Epithelial cell of proximal tubule (primary cell): ENCODE measurements around the gene TSLP. TPM values are rescaled to one million over a fixed set of nuclear protein-coding genes. Genes with fewer than 3 reads are reported as not detected.

Experiments used
- DNase-seq: peaks from one replicate; pipeline ENCODE4 v3.0.0-alpha.2; 2011; ENCODE audit warnings: low read depth
- H3K4me3 ChIP-seq: 2 replicates; pipeline ENCODE4 v1.5.1; 2011; ENCODE audit warnings: low read depth, mild to moderate bottlenecking, low read length
- CTCF ChIP-seq: conservative IDR thresholded peaks from 2 replicates; pipeline ENCODE4 v1.5.1; 2012; ENCODE audit warnings: low read depth, mild to moderate bottlenecking, low read length
- total RNA-seq: library from RNA; depleted of rRNA; stranded (reverse); fragments of >200 nt; gene quantifications from 2 replicates; pipeline ENCODE4 v1.2.3, GENCODE V29; 2015

The TSLP gene
- total RNA-seq, 1 donor from 2014 or later, result 0.46 TPM

DNA sequence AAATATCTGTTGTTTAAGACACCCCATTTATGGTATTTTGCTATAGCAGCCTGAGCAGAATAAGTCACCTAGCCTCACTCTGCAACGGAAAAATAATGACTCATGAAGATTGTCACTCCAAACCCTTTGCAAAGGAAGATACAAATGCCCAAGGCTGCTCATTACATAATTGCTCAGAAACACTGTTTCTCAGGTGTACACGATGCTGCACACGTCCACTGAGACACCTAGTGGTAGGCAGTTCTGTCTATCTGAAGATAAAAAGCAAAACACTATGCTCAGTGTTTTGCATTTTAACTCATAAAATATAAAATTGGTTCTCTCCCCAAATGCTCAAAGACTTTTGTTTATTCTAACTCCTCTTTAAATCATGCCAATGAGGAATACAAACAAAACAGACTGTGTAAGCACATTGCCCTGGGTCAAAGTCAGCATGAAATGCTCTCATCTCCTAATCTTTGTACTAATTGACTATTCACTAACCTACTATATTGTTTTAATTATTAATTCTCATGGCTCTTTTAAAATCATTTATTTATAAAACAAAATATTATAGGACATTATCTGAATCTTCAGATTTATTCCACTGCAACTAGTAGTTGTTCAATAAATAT is 7.7 kb upstream of the TSLP start:
- DNase-seq, result no peak
- no peak overlapping the region for H3K4me3 ChIP-seq
- TF ChIP-seq CTCF, result peak; percentile 86

GRCh38 chr5:111066261-111066938 is 5.1 kb upstream of the TSLP start:
- no peak for DNase-seq
- no peak overlapping the region for H3K4me3 ChIP-seq
- TF ChIP-seq CTCF, result no peak

- H3K4me3 ChIP-seq, result no peak overlapping the region
- TF ChIP-seq CTCF, result no peak
- DNase-seq, result no peak
Observed at GRCh38 chr5:111068213-111068612, 3.3 kb upstream of the TSLP start.

DNA sequence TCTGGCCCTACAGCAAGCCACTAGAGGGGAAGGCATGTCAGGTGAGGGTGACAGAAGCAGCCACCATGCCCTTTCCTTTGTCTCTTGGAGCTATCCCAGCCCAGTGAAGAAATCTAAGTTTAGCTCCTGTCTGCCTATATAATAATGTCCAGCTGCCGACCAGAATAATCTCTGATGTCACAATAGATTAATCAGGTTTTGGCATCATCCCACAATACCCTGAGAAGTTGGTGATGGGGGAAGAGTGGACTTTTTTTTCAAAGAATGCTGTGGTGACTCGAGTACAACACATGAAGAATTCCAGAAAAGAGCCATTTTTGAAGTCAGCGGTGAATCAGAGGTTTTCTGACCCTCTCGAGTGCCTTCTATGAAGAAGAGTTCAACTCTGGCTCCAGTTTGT is 1.7 kb upstream of the TSLP start:
- TF ChIP-seq CTCF, result no peak
- no peak for DNase-seq
- H3K4me3 ChIP-seq, result no peak overlapping the region

GRCh38 chr5:111070272-111071134 is 1.0 kb upstream of the TSLP start:
- H3K4me3 ChIP-seq, result peak overlapping the region; percentile 32
- DNase-seq, result no peak
- no peak for TF ChIP-seq CTCF

GRCh38 chr5:111072949-111073682 is 1.6 kb downstream of the TSLP start:
- no peak for TF ChIP-seq CTCF
- DNase-seq, result no peak
- H3K4me3 ChIP-seq, result peak overlapping the region; percentile 68
